ENCODE results near the gene ZNF280B. TPM values are rescaled to one million over a fixed set of nuclear protein-coding genes. Genes with fewer than 3 reads are reported as not detected.
"Not testable (repeated sequence)": the region's sequence is repeated elsewhere in the genome, so short reads cannot be mapped to it uniquely, and the experiment has no call there.

The ZNF280B gene
- total RNA-seq, 4 donors from 2014 or later = 0.08 to 0.19 (median 0.18) TPM; not detected in 1

DNA sequence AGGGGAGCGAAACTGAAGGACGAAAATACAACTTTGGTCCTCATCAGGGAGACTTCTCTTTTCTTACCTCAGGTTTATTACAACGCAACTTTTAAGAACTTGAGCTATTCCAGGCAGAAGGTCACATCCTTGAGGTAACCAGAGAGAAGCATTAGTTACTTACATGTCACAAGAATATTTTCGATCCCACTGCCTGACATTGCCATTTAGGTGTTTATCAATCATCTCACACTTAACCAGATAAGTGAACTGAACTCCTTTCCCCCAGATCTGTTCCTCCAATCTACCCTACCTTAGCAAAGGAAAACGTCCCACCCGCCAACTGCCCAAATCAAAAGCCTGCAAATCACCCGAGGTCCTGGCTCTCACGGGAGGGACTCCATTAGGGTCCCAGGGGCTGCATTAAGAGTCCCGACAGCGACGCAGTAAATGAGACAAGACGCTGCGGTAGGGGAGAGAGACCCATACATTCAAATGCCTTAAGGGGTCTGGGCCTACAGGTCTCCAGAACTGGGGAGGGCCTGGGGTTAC is 734 bp downstream of the ZNF280B start:
- TF ChIP-seq POLR2A (IDR thresholded peaks at IDR 0.05) = no peak
- TF ChIP-seq, protein P1, sequence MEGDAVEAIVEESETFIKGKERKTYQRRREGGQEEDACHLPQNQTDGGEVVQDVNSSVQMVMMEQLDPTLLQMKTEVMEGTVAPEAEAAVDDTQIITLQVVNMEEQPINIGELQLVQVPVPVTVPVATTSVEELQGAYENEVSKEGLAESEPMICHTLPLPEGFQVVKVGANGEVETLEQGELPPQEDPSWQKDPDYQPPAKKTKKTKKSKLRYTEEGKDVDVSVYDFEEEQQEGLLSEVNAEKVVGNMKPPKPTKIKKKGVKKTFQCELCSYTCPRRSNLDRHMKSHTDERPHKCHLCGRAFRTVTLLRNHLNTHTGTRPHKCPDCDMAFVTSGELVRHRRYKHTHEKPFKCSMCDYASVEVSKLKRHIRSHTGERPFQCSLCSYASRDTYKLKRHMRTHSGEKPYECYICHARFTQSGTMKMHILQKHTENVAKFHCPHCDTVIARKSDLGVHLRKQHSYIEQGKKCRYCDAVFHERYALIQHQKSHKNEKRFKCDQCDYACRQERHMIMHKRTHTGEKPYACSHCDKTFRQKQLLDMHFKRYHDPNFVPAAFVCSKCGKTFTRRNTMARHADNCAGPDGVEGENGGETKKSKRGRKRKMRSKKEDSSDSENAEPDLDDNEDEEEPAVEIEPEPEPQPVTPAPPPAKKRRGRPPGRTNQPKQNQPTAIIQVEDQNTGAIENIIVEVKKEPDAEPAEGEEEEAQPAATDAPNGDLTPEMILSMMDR (IDR thresholded peaks at IDR 0.05) = no peak
- H3K4me3 ChIP-seq = peak overlapping the region in 3 of 4 donors; percentile 34 to 67 (median 45)
- H3K9me3 ChIP-seq = peaks cover 0 to 24% (median 7%) of the 10 kb centered on the region in 3 donors
- WGBS, 2 donors = 35 to 37% methylated on average over 11 of the region's 13 CpGs
- H3K27ac ChIP-seq = no peak overlapping the region
- H3K36me3 ChIP-seq = no peaks in the 10 kb centered on the region
- no peak for DNase-seq
- peaks cover 0 to 9% (median 0%) of the 10 kb centered on the region in 3 donors for H3K4me1 ChIP-seq
- intact Hi-C loops (cut with DNase I) = no loop called here
- H3K27me3 ChIP-seq = peaks cover 0 to 30% (median 1%) of the 10 kb centered on the region in 4 donors

DNA sequence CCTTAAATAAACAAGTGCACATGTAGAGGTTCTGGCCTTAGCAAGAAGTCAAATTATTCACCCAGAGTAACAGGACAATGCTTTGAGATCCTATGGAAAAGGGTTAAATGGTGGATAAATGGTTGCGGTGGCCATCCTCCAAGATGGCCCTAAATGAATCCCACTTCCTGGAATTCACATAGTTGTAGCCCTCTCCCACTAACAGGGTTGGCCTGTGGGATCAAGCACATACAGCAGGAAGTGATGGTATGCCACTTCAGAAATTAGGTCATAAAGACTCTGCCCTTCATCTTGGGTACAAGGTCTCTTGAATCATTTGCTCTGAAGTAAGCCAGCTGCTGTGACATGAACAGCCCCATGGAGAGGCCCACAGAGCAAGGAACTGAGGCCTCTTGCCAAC is 1.8 kb downstream of the ZNF280B start:
- WGBS, 2 donors = 80 to 89% methylated on average over 1 of the region's 1 CpG
- Histone ChIP-seq H3K27ac (no peak overlapping the region), H3K9me3 (peaks cover 0 to 24% (median 7%) of the 10 kb centered on the region in 3 donors), H3K4me1 (peaks cover 0 to 9% (median 0%) of the 10 kb centered on the region in 3 donors), H3K36me3 (no peaks in the 10 kb centered on the region), H3K27me3 (peaks cover 0 to 26% (median 1%) of the 10 kb centered on the region in 4 donors), H3K4me3 (no peak overlapping the region)
- no peak for TF ChIP-seq POLR2A (IDR thresholded peaks at IDR 0.05)
- TF ChIP-seq, protein P1 (IDR thresholded peaks at IDR 0.05) = no peak
- intact Hi-C loops (cut with DNase I) = no loop called here
- no peak for DNase-seq

DNA sequence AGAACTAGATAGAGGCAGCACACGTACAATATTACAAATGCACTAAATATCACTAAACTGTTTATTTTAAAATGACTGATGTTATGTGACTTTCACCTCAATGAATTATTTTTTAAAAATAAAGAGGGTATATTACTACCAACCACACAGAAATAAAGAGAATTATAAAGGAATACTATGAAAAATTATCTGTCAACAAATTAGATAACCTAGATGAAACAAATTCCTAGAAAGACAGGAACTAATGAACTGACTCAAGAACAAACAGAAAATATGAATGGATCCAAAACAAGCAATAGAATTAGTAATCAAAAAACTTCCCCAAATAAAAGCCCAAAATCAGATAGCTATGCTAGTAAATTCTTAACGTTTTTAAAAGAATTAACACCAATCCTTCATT is 10.3 kb downstream of the ZNF280B start:
- WGBS, 2 donors = 65 to 68% methylated on average over 2 of the region's 2 CpGs
- Histone ChIP-seq H3K4me1 (no peaks in the 10 kb centered on the region), H3K36me3 (no peaks in the 10 kb centered on the region), H3K4me3 (no peak overlapping the region), H3K27me3 (no peaks in the 10 kb centered on the region), H3K9me3 (no peaks in the 10 kb centered on the region), H3K27ac (no peak overlapping the region)
- no peak for TF ChIP-seq POLR2A (IDR thresholded peaks at IDR 0.05)
- TF ChIP-seq, protein P1 (IDR thresholded peaks at IDR 0.05) = no peak
- intact Hi-C loops (cut with DNase I) = no loop called here
- no peak for DNase-seq

DNA sequence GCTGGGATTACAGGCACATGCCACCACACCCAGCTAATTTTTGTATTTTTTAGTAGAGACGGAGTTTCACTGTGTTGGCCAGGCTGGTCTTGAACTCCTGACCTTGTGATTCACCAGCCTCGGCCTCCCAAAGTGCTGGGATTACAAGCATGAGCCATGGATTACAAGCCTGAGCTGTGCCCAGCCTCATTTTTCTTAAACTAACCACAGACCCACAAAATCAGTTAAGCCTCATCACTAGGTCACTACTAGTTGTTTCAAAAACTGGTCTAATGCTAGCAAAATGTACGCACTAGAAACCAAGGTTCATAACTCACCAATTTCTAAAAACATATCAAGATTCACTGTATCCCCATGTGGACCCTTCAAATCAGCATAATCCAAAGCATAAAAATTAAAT is 17.0 kb downstream of the ZNF280B start:
- DNase-seq; intact Hi-C loops (cut with DNase I); H3K36me3 ChIP-seq; H3K27ac ChIP-seq; H3K4me3 ChIP-seq; H3K9me3 ChIP-seq; H3K4me1 ChIP-seq; H3K27me3 ChIP-seq: not testable (repeated sequence)
- 76 to 100% methylated on average over 1 to 3 of the region's 3 CpGs for WGBS, 2 donors

DNA sequence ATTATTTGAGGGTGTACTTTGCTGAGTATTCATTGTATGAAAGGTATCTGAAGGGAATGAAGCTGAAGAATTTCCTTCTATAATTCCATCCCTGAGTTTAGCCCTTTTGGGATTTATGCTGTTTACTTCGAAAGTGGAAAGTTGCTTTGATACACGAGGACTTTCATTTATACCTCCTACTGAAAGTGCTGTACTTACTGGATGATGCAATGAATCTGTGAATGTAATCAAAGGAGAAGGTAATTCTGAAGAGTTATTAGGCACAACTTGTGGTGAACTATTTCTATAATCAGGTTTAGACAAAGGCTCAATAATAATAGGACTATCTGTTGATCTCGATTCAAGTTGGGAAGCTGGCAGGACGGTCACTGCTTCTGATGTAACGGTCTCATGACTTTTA is 19.8 kb downstream of the ZNF280B start:
- 83 to 91% methylated on average over 5 of the region's 5 CpGs for WGBS, 2 donors

More for the DNA sequence above, 19.8 kb downstream of the ZNF280B start:
- Histone ChIP-seq H3K4me1 (no peaks in the 10 kb centered on the region), H3K9me3 (no peaks in the 10 kb centered on the region), H3K27me3 (no peaks in the 10 kb centered on the region), H3K36me3 (no peaks in the 10 kb centered on the region), H3K4me3 (no peak overlapping the region), H3K27ac (no peak overlapping the region)
- intact Hi-C loops (cut with DNase I) = no loop called here
- no peak for DNase-seq
- TF ChIP-seq POLR2A (IDR thresholded peaks at IDR 0.05) = no peak
- TF ChIP-seq, protein P1 (IDR thresholded peaks at IDR 0.05) = no peak
